Measurements from ENCODE around the gene FBXO24. TPM values are rescaled to one million over a fixed set of nuclear protein-coding genes. Genes with fewer than 3 reads are reported as not detected.
A peak's percentile ranks its signal among the peaks of the same experiment; 100 is the strongest.

FBXO24 gene
- total and polyA plus RNA-seq, 9 of the 15 experiments (the other 6 are each of a cell fraction or from before 2014, with no cell fraction given), result 0.17 to 0.95 (median 0.50) TPM

DNA sequence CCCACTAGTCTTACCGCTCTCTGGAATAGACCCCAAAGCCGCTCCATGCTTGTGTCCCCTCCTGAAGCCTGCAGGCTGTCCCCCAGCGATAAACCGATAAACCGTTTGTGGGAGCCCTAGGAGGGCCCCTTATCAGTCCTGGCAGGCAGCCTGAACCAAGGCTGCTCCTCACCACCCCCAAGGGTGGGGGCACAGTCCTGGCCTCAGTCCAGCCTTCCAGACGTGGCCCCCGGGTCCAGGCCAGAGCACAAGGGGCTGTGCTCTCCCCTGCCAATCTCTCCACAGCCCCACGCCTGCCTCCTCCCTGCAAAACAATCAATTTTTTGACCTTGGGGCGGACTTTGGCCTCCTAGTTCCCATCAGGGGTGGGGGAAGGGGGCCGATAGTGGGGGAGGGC is 55.3 kb downstream of the FBXO24 start, which contains the start of gene TFR2 (continued):
- TF ChIP-seq, protein P1, sequence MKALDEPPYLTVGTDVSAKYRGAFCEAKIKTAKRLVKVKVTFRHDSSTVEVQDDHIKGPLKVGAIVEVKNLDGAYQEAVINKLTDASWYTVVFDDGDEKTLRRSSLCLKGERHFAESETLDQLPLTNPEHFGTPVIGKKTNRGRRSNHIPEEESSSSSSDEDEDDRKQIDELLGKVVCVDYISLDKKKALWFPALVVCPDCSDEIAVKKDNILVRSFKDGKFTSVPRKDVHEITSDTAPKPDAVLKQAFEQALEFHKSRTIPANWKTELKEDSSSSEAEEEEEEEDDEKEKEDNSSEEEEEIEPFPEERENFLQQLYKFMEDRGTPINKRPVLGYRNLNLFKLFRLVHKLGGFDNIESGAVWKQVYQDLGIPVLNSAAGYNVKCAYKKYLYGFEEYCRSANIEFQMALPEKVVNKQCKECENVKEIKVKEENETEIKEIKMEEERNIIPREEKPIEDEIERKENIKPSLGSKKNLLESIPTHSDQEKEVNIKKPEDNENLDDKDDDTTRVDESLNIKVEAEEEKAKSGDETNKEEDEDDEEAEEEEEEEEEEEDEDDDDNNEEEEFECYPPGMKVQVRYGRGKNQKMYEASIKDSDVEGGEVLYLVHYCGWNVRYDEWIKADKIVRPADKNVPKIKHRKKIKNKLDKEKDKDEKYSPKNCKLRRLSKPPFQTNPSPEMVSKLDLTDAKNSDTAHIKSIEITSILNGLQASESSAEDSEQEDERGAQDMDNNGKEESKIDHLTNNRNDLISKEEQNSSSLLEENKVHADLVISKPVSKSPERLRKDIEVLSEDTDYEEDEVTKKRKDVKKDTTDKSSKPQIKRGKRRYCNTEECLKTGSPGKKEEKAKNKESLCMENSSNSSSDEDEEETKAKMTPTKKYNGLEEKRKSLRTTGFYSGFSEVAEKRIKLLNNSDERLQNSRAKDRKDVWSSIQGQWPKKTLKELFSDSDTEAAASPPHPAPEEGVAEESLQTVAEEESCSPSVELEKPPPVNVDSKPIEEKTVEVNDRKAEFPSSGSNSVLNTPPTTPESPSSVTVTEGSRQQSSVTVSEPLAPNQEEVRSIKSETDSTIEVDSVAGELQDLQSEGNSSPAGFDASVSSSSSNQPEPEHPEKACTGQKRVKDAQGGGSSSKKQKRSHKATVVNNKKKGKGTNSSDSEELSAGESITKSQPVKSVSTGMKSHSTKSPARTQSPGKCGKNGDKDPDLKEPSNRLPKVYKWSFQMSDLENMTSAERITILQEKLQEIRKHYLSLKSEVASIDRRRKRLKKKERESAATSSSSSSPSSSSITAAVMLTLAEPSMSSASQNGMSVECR (CRISPR knock-in tag; IDR thresholded peaks at IDR 0.05), result no peak
- TF ChIP-seq MCM2 (IDR thresholded peaks at IDR 0.05; ENCODE audit: low read depth), result no peak
- TF ChIP-seq, protein P2, sequence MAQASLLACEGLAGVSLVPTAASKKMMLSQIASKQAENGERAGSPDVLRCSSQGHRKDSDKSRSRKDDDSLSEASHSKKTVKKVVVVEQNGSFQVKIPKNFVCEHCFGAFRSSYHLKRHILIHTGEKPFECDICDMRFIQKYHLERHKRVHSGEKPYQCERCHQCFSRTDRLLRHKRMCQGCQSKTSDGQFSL (CRISPR knock-in tag; IDR thresholded peaks at IDR 0.05), result no peak
- TF ChIP-seq, protein P2 (tag; IDR thresholded peaks at IDR 0.05), result no peak
- no peak for TF ChIP-seq SMAD2 (IDR thresholded peaks at IDR 0.05; ENCODE audit: low read depth, low read length)
- TF ChIP-seq, protein P3, sequence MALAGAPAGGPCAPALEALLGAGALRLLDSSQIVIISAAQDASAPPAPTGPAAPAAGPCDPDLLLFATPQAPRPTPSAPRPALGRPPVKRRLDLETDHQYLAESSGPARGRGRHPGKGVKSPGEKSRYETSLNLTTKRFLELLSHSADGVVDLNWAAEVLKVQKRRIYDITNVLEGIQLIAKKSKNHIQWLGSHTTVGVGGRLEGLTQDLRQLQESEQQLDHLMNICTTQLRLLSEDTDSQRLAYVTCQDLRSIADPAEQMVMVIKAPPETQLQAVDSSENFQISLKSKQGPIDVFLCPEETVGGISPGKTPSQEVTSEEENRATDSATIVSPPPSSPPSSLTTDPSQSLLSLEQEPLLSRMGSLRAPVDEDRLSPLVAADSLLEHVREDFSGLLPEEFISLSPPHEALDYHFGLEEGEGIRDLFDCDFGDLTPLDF (CRISPR knock-in tag; IDR thresholded peaks at IDR 0.05), result no peak
- TF ChIP-seq, protein P4, sequence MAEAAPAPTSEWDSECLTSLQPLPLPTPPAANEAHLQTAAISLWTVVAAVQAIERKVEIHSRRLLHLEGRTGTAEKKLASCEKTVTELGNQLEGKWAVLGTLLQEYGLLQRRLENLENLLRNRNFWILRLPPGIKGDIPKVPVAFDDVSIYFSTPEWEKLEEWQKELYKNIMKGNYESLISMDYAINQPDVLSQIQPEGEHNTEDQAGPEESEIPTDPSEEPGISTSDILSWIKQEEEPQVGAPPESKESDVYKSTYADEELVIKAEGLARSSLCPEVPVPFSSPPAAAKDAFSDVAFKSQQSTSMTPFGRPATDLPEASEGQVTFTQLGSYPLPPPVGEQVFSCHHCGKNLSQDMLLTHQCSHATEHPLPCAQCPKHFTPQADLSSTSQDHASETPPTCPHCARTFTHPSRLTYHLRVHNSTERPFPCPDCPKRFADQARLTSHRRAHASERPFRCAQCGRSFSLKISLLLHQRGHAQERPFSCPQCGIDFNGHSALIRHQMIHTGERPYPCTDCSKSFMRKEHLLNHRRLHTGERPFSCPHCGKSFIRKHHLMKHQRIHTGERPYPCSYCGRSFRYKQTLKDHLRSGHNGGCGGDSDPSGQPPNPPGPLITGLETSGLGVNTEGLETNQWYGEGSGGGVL (CRISPR knock-in tag; IDR thresholded peaks at IDR 0.05), result no peak
- TF ChIP-seq L3MBTL2 (IDR thresholded peaks at IDR 0.05), result no peak
- no peak for TF ChIP-seq TCF7L2 (IDR thresholded peaks at IDR 0.05; ENCODE audit: low read depth, low read length)
- TF ChIP-seq, protein P5, sequence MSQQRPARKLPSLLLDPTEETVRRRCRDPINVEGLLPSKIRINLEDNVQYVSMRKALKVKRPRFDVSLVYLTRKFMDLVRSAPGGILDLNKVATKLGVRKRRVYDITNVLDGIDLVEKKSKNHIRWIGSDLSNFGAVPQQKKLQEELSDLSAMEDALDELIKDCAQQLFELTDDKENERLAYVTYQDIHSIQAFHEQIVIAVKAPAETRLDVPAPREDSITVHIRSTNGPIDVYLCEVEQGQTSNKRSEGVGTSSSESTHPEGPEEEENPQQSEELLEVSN (IDR thresholded peaks at IDR 0.05; ENCODE audit: borderline replicate concordance in 1 of 2, extremely low read depth in 1 of 2, insufficient read depth in 1 of 2, insufficient read length in 1 of 2, low read depth in 1 of 2, low read length in 1 of 2, poor library complexity in 1 of 2, severe bottlenecking in 1 of 2), result peak; percentile 14 to 26
- TF ChIP-seq, protein P6, sequence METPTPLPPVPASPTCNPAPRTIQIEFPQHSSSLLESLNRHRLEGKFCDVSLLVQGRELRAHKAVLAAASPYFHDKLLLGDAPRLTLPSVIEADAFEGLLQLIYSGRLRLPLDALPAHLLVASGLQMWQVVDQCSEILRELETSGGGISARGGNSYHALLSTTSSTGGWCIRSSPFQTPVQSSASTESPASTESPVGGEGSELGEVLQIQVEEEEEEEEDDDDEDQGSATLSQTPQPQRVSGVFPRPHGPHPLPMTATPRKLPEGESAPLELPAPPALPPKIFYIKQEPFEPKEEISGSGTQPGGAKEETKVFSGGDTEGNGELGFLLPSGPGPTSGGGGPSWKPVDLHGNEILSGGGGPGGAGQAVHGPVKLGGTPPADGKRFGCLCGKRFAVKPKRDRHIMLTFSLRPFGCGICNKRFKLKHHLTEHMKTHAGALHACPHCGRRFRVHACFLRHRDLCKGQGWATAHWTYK (CRISPR knock-in tag; IDR thresholded peaks at IDR 0.05), result no peak; the same call in 1 of the 2 replicates
- TF ChIP-seq ZKSCAN3 (CRISPR knock-in tag; IDR thresholded peaks at IDR 0.05), result no peak
- TF ChIP-seq ARID2 (IDR thresholded peaks at IDR 0.05), result no peak
- TF ChIP-seq MYC (IDR thresholded peaks at IDR 0.05; ENCODE audit: low read depth, low read length), result peak; percentile 83
- TF ChIP-seq MYC (CRISPR knock-in tag; IDR thresholded peaks at IDR 0.05; ENCODE audit: borderline replicate concordance, low read depth), result no peak
- TF ChIP-seq ZNF197 (CRISPR knock-in tag; IDR thresholded peaks at IDR 0.05; ENCODE audit: low read depth), result peak; percentile 71
- TF ChIP-seq NFRKB (IDR thresholded peaks at IDR 0.05; ENCODE audit: low read depth), result no peak; the same call in 1 of the 2 replicates
- TF ChIP-seq ZNF282 (CRISPR knock-in tag; IDR thresholded peaks at IDR 0.05), result no peak
